WTC11 (cell line): ENCODE measurements around the gene TMEM120B. TPM values are rescaled to one million over a fixed set of nuclear protein-coding genes. Genes with fewer than 3 reads are reported as not detected.
A peak's percentile ranks its signal among the peaks of the same experiment; 100 is the strongest.

Experiments used
- ATF3 ChIP-seq: sonication (generic); formaldehyde crosslinking; conservative IDR thresholded peaks from 2 replicates; pipeline ENCODE4 v1.8.1; 2022; ENCODE audit warnings: mild to moderate bottlenecking, missing genetic modification reagents
- ETV6 ChIP-seq: sonication (generic); formaldehyde crosslinking; IDR thresholded peaks from 2 replicates; pipeline ENCODE4 v1.8.1; 2022; ENCODE audit warnings: mild to moderate bottlenecking, missing genetic modification reagents
- GTF2I ChIP-seq: fragments of 250-450 bp; sonication (Bioruptor Pico); conservative IDR thresholded peaks from 2 replicates; pipeline ENCODE4 v1.4.0; 2021; ENCODE audit warnings: mild to moderate bottlenecking
- MYBL2 ChIP-seq: sonication (generic); formaldehyde crosslinking; IDR thresholded peaks from 2 replicates; pipeline ENCODE4 v1.8.1; 2023; ENCODE audit warnings: mild to moderate bottlenecking, moderate library complexity, missing genetic modification reagents
- NFYB ChIP-seq: sonication (generic); formaldehyde crosslinking; conservative IDR thresholded peaks from 2 replicates; pipeline ENCODE4 v1.8.0; 2022; ENCODE audit warnings: low read depth, missing genetic modification reagents
- PRRX2 ChIP-seq: fragments of 250-450 bp; sonication (Bioruptor Pico); IDR thresholded peaks from 2 replicates; pipeline ENCODE4 v1.8.0; 2021; ENCODE audit warnings: mild to moderate bottlenecking
- STAT6 ChIP-seq: sonication (generic); formaldehyde crosslinking; conservative IDR thresholded peaks from 2 replicates; pipeline ENCODE4 v1.8.1; 2023; ENCODE audit warnings: mild to moderate bottlenecking, low read depth, missing genetic modification reagents, moderate library complexity
- TCF7 ChIP-seq: sonication (generic); formaldehyde crosslinking; IDR thresholded peaks from 2 replicates; pipeline ENCODE4 v1.8.0; 2022; ENCODE audit warnings: mild to moderate bottlenecking, low read depth, missing genetic modification reagents, moderate library complexity
- TP53 ChIP-seq: sonication (generic); formaldehyde crosslinking; IDR thresholded peaks from 2 replicates; pipeline ENCODE4 v1.8.1; 2023; ENCODE audit warnings: mild to moderate bottlenecking, missing genetic modification reagents
- ZNF232 ChIP-seq: sonication (generic); formaldehyde crosslinking; IDR thresholded peaks from 2 replicates; pipeline ENCODE4 v1.8.0; 2022; ENCODE audit warnings: mild to moderate bottlenecking, missing genetic modification reagents
- ZNF317 ChIP-seq: sonication (generic); formaldehyde crosslinking; IDR thresholded peaks from 2 replicates; pipeline ENCODE4 v1.8.1; 2023; ENCODE audit warnings: low read depth, mild to moderate bottlenecking, moderate library complexity, missing genetic modification reagents, borderline replicate concordance
- ZNF396 ChIP-seq: fragments of 250-450 bp; sonication (Bioruptor Pico); IDR thresholded peaks from 2 replicates; pipeline ENCODE4 v1.8.0; 2021; ENCODE audit warnings: mild to moderate bottlenecking, moderate library complexity, borderline replicate concordance
- total RNA-seq: library from RNA; stranded (reverse); gene quantifications from 3 replicates; pipeline ENCODE4 v1.2.3, GENCODE V29; 2021
- TF ChIP-seq, protein P1 (sequence below): sonication (generic); formaldehyde crosslinking; IDR thresholded peaks from 2 replicates; pipeline ENCODE4 v1.8.1; 2023; ENCODE audit warnings: mild to moderate bottlenecking, moderate library complexity, missing genetic modification reagents
- TF ChIP-seq, protein P2 (sequence below): sonication (generic); formaldehyde crosslinking; IDR thresholded peaks from 2 replicates; pipeline ENCODE4 v1.8.0; 2022; ENCODE audit warnings: mild to moderate bottlenecking, missing genetic modification reagents
- TF ChIP-seq, protein P3 (sequence below): fragments of 250-450 bp; sonication (Bioruptor Pico); IDR thresholded peaks from 2 replicates; pipeline ENCODE4 v1.9.0; 2021; ENCODE audit warnings: mild to moderate bottlenecking
- TF ChIP-seq, protein P4 (sequence below): sonication (generic); formaldehyde crosslinking; IDR thresholded peaks from 2 replicates; pipeline ENCODE4 v1.8.1; 2022; ENCODE audit warnings: low read depth, missing genetic modification reagents, borderline replicate concordance
- TF ChIP-seq, protein P5 (sequence below): sonication (generic); formaldehyde crosslinking; IDR thresholded peaks from 2 replicates; pipeline ENCODE4 v1.8.1; 2023; ENCODE audit warnings: mild to moderate bottlenecking, missing genetic modification reagents

The TMEM120B gene
- total RNA-seq, 1 experiment from 2014 or later: 36.9 TPM

- TF ChIP-seq ATF3 (no peak), ZNF396 (CRISPR knock-in tag) (no peak), NFYB (CRISPR knock-in tag) (peak; percentile 78), TCF7 (CRISPR knock-in tag) (peak; percentile 89; the same call in 1 of the 2 replicates), STAT6 (no peak), ZNF232 (CRISPR knock-in tag) (peak; percentile 82; the same call in 1 of the 2 replicates), GTF2I (CRISPR knock-in tag) (peak; percentile 65; the same call in 1 of the 2 replicates), ZNF317 (CRISPR knock-in tag) (no peak), TP53 (CRISPR knock-in tag) (no peak), ETV6 (peak; percentile 94), PRRX2 (CRISPR knock-in tag) (peak; percentile 83; the same call in 1 of the 2 replicates), MYBL2 (peak; percentile 83; the same call in 1 of the 2 replicates)
- TF ChIP-seq, protein P1, sequence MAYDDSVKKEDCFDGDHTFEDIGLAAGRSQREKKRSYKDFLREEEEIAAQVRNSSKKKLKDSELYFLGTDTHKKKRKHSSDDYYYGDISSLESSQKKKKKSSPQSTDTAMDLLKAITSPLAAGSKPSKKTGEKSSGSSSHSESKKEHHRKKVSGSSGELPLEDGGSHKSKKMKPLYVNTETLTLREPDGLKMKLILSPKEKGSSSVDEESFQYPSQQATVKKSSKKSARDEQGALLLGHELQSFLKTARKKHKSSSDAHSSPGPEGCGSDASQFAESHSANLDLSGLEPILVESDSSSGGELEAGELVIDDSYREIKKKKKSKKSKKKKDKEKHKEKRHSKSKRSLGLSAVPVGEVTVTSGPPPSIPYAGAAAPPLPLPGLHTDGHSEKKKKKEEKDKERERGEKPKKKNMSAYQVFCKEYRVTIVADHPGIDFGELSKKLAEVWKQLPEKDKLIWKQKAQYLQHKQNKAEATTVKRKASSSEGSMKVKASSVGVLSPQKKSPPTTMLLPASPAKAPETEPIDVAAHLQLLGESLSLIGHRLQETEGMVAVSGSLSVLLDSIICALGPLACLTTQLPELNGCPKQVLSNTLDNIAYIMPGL (CRISPR knock-in tag): peak; percentile 100
- TF ChIP-seq, protein P2, sequence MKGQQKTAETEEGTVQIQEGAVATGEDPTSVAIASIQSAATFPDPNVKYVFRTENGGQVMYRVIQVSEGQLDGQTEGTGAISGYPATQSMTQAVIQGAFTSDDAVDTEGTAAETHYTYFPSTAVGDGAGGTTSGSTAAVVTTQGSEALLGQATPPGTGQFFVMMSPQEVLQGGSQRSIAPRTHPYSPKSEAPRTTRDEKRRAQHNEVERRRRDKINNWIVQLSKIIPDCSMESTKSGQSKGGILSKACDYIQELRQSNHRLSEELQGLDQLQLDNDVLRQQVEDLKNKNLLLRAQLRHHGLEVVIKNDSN (CRISPR knock-in tag): peak; percentile 23; the same call in 1 of the 2 replicates
- TF ChIP-seq, protein P3, sequence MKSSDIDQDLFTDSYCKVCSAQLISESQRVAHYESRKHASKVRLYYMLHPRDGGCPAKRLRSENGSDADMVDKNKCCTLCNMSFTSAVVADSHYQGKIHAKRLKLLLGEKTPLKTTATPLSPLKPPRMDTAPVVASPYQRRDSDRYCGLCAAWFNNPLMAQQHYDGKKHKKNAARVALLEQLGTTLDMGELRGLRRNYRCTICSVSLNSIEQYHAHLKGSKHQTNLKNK (CRISPR knock-in tag): peak; percentile 14; the same call in 1 of the 2 replicates
- TF ChIP-seq, protein P4, sequence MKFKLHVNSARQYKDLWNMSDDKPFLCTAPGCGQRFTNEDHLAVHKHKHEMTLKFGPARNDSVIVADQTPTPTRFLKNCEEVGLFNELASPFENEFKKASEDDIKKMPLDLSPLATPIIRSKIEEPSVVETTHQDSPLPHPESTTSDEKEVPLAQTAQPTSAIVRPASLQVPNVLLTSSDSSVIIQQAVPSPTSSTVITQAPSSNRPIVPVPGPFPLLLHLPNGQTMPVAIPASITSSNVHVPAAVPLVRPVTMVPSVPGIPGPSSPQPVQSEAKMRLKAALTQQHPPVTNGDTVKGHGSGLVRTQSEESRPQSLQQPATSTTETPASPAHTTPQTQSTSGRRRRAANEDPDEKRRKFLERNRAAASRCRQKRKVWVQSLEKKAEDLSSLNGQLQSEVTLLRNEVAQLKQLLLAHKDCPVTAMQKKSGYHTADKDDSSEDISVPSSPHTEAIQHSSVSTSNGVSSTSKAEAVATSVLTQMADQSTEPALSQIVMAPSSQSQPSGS (CRISPR knock-in tag): no peak
- TF ChIP-seq, protein P5, sequence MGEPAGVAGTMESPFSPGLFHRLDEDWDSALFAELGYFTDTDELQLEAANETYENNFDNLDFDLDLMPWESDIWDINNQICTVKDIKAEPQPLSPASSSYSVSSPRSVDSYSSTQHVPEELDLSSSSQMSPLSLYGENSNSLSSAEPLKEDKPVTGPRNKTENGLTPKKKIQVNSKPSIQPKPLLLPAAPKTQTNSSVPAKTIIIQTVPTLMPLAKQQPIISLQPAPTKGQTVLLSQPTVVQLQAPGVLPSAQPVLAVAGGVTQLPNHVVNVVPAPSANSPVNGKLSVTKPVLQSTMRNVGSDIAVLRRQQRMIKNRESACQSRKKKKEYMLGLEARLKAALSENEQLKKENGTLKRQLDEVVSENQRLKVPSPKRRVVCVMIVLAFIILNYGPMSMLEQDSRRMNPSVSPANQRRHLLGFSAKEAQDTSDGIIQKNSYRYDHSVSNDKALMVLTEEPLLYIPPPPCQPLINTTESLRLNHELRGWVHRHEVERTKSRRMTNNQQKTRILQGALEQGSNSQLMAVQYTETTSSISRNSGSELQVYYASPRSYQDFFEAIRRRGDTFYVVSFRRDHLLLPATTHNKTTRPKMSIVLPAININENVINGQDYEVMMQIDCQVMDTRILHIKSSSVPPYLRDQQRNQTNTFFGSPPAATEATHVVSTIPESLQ (CRISPR knock-in tag): no peak
- TF ChIP-seq, all 79 proteins: peak for 38
Measured at GRCh38 chr12:121793838-121794533, 81.4 kb downstream of the TMEM120B start (continued).
